Activated CD4-positive, CD25-positive, alpha-beta regulatory T cell (primary cell): ENCODE measurements around the gene LRP4.
"Not testable (repeated sequence)": the region's sequence is repeated elsewhere in the genome, so short reads cannot be mapped to it uniquely, and the experiment has no call there.

Experiments used
- DNase-seq, 4 experiments: peaks; one replicate each; lab custom pipeline; 2025; lab: John Stamatoyannopoulos, UW

LRP4 gene, protein sequence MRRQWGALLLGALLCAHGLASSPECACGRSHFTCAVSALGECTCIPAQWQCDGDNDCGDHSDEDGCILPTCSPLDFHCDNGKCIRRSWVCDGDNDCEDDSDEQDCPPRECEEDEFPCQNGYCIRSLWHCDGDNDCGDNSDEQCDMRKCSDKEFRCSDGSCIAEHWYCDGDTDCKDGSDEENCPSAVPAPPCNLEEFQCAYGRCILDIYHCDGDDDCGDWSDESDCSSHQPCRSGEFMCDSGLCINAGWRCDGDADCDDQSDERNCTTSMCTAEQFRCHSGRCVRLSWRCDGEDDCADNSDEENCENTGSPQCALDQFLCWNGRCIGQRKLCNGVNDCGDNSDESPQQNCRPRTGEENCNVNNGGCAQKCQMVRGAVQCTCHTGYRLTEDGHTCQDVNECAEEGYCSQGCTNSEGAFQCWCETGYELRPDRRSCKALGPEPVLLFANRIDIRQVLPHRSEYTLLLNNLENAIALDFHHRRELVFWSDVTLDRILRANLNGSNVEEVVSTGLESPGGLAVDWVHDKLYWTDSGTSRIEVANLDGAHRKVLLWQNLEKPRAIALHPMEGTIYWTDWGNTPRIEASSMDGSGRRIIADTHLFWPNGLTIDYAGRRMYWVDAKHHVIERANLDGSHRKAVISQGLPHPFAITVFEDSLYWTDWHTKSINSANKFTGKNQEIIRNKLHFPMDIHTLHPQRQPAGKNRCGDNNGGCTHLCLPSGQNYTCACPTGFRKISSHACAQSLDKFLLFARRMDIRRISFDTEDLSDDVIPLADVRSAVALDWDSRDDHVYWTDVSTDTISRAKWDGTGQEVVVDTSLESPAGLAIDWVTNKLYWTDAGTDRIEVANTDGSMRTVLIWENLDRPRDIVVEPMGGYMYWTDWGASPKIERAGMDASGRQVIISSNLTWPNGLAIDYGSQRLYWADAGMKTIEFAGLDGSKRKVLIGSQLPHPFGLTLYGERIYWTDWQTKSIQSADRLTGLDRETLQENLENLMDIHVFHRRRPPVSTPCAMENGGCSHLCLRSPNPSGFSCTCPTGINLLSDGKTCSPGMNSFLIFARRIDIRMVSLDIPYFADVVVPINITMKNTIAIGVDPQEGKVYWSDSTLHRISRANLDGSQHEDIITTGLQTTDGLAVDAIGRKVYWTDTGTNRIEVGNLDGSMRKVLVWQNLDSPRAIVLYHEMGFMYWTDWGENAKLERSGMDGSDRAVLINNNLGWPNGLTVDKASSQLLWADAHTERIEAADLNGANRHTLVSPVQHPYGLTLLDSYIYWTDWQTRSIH (N-terminal part only)

DNA sequence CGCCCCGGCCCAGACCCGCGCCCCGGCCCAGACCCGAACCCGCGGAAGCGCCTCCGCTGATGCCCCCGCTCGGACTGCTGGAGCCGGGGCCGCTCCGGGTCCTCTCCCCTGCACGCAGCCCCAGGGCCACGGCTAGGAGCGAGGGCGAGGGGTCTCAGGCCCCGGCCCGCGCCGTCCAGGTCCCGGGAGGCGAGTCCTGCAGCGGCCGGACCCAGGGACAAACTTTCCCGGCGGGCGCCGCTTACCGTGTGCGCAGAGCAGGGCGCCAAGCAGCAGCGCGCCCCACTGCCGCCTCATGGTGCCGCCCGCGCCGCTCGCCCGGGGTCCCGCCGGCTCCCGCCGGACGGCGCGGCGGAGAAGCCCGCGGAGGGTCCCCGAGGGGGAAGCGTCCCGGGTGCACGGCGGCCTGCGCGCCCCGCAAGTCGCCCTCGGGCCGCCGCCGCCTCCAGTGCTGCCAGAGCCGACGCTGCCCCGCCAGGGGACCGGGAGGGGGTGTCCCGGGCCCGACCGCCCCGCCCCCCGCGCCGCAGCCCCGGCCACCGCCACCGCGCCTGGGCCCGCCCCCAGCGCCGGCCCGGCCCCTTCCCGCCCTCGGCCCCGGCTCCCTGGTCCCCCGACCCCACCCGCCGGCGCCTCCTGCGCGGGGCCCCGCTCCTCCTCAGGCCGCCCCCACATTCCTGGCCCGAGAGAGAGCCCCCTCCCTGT, at the start of gene LRP4:
LRP4 (minus strand) TSS at position 468 of the 705 bp plus-strand sequence; CDS start at position 297, 171 bp downstream.
- DNase-seq: no peak

DNA sequence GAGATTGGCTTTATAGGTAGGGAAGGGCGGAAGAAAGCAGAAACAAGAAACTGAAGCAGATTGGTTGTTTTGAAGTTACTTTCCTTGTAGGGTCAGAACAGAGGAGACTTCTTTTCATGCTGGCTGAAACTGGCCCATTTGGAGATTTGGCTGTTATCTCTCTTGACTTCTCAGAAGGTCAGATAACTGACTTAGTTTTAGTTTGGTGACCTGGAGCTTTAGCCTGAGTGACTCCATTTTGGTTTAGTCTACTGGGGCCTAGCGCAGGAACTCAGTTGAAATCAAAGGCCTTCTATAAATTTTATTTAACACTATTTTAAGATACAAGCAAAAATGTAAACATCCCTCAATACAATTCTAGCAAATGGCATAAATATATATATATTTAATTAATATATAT, 49.6 kb upstream of the LRP4 start:
- no peak for DNase-seq

DNA sequence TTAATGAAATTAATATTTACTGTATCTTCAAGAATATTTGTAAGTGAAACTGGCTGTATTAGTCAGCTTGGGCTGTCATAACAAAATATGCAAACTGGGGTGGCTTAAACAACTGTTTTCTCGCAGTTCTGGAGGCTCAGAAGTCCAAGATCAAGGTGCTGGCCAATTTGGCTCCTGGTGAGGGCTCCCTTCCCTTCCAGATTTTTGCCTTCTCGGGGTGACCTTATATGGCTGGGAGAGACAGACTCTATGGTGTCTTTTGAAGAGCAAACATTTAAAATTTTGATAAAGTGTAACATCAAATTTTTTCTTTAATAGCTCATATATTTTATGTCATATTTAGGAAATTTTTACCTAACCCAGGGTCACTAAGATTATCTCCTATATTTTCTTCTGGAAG, 48.4 kb upstream of the LRP4 start:
- no peak for DNase-seq

DNA sequence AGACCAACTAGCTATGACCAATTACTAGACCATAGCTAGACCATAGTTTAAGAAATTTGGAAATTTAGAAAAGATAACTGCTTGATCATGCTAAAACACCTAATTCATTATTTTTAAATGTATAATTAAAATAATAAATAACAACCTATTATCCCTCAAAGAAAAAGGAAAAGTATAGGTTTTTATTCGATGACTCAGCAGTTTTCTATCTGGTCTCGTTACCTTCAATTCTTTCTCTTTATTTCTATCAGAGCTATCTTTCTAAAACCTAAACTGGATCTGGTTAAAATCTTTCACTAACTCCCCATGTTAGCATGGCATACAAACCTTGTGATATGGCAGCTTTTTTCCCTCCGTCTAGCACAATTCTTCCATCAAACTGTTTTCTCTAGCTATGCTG, 45.5 kb upstream of the LRP4 start:
- DNase-seq: no peak

DNA sequence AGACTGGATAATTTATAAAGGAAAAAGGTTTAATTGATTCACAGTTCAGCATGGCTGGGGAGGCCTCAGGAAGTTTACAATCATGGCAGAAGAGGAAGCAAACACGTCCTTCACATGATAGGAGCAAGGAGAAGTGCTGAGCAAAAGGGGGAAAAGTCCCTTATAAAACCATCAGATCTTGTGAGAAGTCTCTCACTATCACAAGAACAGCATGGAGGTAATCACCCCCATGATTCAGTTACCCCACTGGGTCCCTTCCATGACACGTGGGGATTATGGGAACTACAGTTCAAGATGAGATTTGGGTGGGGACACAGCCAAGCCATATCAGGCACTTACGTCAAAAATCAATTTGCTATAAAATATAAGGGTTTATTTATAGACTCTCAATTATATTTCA, 43.5 kb upstream of the LRP4 start:
- DNase-seq: not testable (repeated sequence)

DNA sequence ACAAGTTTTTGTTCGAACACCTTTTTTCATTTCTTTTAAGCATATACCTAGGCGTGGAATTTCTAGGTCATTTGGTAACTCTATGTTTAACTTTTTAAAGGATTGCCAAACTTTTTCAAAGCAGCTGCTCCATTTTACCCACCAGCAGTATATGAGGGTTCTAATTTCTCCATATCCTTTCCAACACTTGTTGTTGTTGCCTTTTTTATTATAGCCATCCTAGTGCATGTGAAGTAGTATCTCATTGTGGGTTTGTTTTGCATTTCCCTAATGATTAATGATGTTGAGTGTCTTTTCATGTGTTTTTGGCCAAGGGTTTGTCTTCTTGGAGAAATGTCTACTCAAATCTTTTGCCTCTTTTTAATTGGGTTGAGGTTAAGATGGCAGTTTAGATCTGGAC, 42.7 kb upstream of the LRP4 start:
- no peak for DNase-seq

DNA sequence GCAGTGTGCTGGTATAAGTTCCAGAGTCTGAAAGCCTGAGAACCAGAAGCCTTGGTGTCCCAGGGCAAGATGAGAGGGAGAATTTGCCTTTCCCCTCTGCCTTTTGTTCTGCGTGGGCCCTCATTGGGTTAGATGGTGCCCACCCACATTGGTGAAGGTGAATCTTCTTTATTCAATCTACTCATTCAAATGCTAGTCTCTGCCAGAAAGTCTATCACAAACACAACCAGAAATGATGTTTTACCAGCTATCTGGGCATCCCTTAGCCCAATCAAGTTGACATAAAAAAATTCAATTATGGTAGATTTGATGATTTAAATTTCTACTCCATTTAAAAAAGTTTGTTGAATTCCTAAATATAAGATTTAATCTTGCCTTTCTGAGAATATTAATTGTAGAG, 40.4 kb upstream of the LRP4 start:
- DNase-seq: no peak

DNA sequence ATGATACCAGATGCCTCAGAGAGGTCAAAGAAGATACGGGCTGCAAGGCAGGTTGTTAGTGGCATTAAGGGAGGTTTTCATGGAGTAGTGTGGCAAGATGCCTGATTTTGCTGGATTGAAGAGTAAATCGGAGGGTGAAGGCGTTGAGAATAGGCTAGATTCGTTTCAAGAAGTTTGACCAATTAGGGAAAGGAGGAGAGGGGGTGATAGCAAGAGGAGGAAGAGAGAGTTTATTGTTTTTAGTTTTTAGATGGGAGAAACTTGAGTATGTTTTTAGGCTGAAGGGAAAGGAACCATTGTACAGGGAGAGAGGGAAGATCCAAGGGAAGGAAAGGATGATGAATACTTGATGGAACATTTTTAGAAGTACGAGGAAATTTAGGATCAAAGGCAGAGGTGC, 34.7 kb upstream of the LRP4 start:
- DNase-seq: no peak

DNA sequence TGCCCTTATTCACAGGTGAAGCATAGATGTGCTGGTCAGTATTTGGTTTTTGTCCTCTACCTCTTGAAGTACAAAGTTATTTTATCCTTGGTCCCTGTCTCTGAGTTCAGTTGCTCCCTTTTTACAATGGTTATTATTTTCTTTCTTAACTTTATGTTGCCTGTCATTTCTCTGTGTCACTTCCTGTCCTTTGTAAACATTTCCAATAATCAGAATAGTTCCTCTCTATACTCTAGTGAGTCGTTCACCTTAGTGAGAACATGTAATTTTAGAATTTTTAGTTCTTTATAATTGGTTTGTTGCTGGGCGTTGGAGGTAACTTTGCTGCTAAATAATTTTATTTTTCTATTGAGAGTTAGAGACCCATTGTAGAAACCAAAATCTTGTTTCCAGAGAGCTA, 34.2 kb upstream of the LRP4 start:
- DNase-seq: no peak

DNA sequence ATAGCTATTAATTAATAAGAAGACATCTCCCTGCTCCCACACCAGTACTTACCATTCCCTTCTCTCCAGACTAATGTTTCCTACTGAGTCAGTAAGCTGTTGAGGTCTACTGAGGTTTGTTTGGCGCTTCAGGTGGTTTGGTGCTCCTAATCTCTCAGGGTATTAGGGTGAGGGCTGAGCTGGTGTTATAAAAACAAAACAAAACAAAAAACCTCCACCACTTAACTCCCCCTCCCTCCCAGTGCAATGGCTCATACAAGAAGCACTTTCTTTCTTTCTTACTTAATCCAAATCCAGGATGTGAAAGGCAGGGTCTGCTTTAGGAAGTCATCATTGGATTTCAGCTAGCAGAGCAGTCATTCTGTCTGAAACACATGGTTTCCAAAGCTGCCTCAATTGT, 33.5 kb upstream of the LRP4 start:
- DNase-seq: no peak

DNA sequence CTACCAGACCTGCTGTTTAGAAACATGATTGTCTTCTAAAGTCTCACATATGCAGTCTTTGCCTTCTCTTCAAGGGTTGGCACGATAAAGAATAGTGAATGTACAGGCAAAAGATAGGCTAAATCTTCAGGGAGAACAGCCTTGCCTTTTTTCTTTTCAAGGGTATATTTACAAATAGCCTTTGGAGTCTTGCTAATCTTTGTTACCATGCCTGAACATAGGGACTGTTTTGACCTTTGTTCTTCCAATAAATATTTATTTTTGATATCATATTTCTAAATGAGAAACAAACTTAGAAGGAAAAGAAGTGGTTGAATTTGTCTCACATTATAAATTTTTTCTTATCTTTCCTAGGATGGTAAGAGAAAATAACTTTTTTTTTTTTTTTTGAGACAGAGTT, 30.9 kb upstream of the LRP4 start:
- no peak for DNase-seq

DNA sequence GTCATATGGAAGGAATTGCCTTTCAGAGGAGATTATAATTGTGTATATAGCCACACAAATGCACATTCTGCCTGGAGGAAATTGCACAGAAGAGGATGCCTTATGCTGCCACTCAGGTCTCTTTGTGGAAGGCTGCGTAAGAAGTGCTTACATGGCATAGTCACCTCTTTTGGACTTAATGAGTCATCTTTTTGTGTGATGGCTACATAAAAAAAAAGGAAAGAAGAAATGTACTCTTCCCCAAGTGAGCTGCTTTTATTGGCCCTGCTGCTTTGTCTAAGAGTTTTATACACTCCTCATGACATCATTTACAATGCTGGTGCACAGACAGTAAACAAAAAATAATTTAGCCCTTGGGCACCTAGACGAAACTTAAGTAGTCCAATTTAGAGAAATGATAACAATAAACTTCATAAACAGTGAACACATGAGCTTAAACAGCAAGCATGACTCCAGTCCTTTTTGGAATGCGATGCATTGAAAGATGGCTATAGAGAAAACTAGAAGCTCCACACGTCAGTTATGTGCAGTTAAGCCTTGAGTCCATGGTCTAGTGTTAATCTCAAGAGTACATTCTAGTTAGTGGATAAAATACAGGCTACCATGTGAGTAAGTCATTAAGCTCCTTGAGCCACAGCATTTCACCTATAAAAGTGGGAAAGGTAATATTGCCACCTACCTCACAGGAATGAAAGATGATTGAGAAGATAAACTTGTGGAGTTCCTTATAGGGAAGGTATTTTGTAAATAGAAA, 30.2 kb upstream of the LRP4 start:
- DNase-seq: no peak

DNA sequence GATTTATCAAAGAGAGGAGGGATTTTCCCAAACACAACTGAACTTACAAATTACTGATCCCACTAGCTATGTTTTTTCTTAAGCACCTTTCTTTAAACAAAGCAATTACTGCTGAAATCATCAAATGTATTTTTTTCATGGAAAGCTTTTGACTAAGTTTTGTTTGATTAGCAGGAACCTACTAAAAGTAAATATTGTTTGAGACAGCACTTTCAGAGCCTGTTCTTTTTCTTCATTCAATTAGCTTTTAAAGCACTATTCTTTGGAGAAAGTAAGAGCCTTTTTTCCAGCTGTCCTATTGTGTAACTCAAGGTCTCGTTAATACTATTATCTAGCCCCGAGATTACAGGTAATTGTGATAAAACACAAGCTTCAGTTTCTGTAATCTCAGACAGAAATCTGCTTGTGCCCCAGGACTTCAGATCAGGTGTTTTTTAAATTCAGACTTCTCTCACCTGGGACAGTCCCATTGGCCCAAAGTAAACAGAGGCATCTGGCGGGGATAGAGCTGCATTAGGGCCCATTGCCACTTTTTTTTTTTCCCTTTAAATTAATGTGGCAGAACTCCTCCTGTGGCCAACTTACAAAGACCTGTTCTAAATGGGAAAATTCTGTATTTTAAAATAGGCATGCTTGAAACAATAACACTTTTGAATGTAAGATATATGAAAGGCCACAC, 29.2 kb upstream of the LRP4 start:
- no peak for DNase-seq

DNA sequence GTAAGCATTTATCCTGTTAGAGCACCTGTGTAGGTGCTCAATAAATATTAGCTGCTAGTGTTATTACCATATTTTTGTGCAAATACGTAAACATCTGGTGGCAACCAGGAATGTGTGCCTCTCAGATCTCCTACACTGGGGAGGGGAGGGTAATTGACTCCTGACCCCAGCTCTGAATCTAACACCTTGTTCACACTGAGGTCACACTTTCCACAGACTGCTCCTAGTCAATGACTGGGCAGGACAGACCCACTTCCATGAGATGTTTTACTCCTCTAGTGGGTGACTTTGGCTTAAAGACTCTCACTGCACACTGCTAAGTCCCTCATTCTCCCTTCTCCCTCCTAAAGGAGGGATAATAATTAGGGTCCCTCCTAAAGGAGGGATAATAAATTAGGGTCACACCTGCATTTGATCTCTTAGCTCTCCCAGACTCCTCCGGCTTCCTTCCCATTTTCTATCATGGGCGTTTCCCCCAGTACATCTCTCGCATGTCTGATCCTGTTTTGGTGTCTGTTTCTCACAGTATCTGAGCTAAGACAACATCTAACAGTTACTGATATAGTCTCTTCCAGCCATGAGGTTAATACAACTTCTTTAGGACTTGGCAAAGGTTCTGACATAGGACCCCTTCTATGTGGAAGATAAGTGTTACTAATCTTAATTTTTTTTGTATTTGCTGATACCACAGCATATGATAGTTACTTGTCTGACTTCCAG, 26.2 kb upstream of the LRP4 start:
- DNase-seq: no peak

DNA sequence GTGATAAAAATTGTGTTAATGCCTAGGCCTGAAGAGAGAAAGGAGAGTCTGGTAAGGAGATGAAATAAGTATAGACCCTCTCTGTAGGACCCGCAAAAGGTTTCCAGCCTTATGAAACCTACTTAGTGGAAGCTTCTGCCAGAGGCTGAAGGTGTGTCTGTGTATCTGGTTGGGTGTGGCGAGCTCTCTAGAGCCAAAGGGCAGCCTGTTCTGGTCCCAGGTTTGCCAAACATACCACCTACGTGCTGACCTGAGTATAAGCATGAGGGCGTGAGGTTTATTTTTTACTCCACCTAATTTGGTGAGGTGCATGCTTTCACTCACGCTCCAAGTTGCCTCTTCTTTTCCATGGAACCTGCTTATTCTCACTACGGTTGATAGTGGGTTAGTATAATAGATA, 23.8 kb upstream of the LRP4 start:
- no peak for DNase-seq

DNA sequence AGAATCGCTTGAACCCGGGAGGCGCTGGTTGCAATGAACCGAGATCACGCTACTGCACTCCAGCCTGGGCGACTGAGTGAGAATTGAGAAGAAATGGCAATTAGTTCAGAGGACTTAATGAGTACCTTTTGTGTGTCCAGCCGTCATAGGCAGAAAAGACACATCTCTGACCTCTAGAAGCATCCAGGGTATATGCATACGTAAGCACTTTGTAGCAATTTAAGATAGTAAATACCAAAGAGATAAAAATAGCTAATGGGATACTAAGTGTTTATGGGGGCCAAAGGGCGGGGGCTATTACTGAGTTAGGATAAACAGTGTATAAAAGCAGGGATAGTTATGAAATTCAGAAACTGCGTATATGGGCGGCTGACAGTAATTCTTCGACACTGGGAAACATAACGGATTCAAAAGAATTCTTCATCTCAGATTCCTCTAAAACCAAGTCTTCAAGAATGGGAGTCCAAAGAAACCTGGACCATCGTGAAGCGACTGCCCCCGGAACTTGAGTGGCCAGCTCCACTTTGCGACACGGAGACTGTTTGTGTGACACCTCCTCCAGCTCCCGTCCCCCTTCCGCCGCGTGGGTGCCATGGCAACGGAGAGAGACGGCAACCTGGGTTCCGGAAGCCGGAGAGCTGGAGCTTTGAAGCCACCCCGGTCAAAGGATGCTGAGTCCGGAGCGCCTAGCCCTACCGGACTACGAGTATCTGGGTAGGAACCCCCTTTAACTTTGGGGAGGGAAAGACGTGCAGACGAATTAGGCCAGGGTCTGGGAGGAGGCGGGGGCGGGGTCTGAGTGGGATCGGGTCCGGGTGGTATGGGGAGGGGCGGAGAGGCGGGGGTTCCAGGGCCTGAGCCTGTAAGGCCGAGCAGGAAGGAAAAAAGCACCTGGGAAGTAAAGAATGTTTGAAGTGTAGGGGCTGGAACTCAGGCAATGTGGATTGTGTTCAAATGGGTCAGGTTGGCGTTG, 18.1 kb upstream of the LRP4 start, which contains the start of gene CSTPP1:
CSTPP1 (plus strand) TSS at position 624 of the 973 bp plus-strand sequence; CDS start at position 669, 45 bp downstream.
- DNase-seq: peak; percentile 85 to 91 (median 91)

DNA sequence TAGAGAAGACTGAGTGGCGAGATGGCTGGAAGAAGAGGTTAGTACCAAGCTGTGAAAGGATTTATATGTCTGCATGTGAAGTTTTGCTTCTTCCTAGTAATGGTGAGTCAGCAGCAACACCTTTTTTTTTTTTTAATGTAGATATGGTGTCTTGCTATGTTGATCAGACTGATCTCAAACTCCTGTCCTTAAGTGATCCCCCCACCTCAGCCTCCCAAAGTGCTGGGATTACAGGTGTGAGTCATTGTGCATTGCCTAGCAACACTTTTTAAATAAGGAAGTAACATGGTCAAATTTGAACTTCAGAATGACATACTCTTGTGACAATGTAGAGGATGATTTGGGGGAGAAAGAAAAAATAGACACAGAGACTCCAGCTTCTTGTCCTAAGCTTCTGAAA, 11.7 kb upstream of the LRP4 start:
- no peak for DNase-seq

DNA sequence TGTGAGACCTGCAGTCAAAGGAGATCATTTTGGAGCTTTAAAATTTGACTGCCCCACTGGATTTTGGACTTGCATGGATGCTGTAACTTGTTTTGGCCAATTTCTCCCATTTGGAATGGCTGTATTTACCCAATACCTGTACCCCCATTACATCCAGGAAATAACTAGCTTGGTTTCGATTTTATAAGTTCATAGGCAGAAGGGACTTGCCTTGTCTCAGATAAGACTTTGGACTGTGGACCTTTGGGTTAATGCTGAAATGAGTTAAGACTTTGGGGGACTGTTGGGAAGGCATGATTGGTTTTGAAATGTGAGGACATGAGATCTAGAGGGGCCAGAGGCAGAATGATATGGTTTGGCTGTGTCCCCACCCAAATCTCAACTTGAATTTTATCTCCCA, 10.4 kb upstream of the LRP4 start:
- not testable (repeated sequence) for DNase-seq
